H1 (cell line): Measurements from ENCODE around the gene ARMC3. TPM values are rescaled to one million over a fixed set of nuclear protein-coding genes. Genes with fewer than 3 reads are reported as not detected.

Experiments used
- CTCF ChIA-PET: fragments of 300-600 bp; sonication (Branson Sonifier 250); formaldehyde crosslinking; loops from one replicate; lab custom pipeline; 2021; ENCODE audit not compliant: partially characterized antibody; lab: Charles Lee
- POLR2A ChIA-PET: fragments of 300-600 bp; sonication (Branson Sonifier 250); formaldehyde crosslinking; loops from one replicate; lab custom pipeline; 2021; ENCODE audit warnings: inconsistent platforms; ENCODE audit not compliant: partially characterized antibody; lab: Charles Lee
- DNase-seq, 2 experiments: peaks; one replicate each; pipeline versions ENCODE4 v3.0.0 to v3.0.0-alpha.2; 2010 to 2022; ENCODE audit warnings: low spot score in 2 of 2, low read depth in 1 of 2, mixed read lengths in 1 of 2
- FAIRE-seq: peaks from 2 replicates; lab custom pipeline; 2011; peaks lifted over from hg19 to GRCh38; lab: Jason Lieb, UNC
- H2AFZ ChIP-seq: 2 replicates; pipeline ENCODE4 v1.8.1; 2012; ENCODE audit warnings: low read length, inconsistent platforms
- H2AK5ac ChIP-seq: 2 replicates; pipeline ENCODE4 v1.6.1; 2013; ENCODE audit warnings: low read depth, low read length
- H2BK120ac ChIP-seq: replicated peaks from 2 replicates; pipeline ENCODE3; 2013; ENCODE audit warnings: low read depth, low read length, inconsistent platforms
- H2BK12ac ChIP-seq: 2 replicates; pipeline ENCODE4 v1.6.1; 2013; ENCODE audit warnings: low read depth, low read length
- H2BK15ac ChIP-seq: 2 replicates; pipeline ENCODE4 v1.6.1; 2013; ENCODE audit warnings: low read length
- H2BK20ac ChIP-seq: 2 replicates; pipeline ENCODE4 v1.6.1; 2013; ENCODE audit warnings: low read length
- H2BK5ac ChIP-seq: 2 replicates; pipeline ENCODE4 v1.6.1; 2013; ENCODE audit warnings: low read depth, low read length
- H3K14ac ChIP-seq: 2 replicates; pipeline ENCODE4 v1.6.1; 2013; ENCODE audit warnings: inconsistent platforms; ENCODE audit not compliant: insufficient read length
- H3K18ac ChIP-seq: 2 replicates; pipeline ENCODE4 v1.6.1; 2013; ENCODE audit warnings: low read length; ENCODE audit errors: extremely low read depth
- H3K23ac ChIP-seq: 2 replicates; pipeline ENCODE4 v1.6.1; 2013; ENCODE audit warnings: inconsistent platforms; ENCODE audit not compliant: insufficient read length
- H3K23me2 ChIP-seq: 2 replicates; pipeline ENCODE4 v1.6.1; 2013; ENCODE audit warnings: low read depth, low read length
- H3K27ac ChIP-seq: 2 replicates; pipeline ENCODE4 v1.6.1; 2011; ENCODE audit warnings: low read depth, low read length, inconsistent platforms
- H3K27me3 ChIP-seq, 4 experiments: replicated peaks in 1 of 4; 1 replicate in 1 of 4; 2 replicates in 3 of 4; pipeline versions ENCODE4 v1.6.1 to v1.8.1; 2011 to 2013; ENCODE audit warnings: low read length in 3 of 4, mild to moderate bottlenecking in 3 of 4, inconsistent platforms in 2 of 4, mixed read lengths in 2 of 4, moderate library complexity in 1 of 4; ENCODE audit not compliant: control insufficient read depth in 3 of 4, insufficient read depth in 3 of 4; ENCODE audit errors: extremely low read depth in 1 of 4
- H3K36me3 ChIP-seq, 4 experiments: 2 replicates each; pipeline versions ENCODE4 v1.6.1 to v1.8.1; 2011 to 2013; ENCODE audit warnings: mild to moderate bottlenecking in 4 of 4, low read length in 3 of 4, moderate library complexity in 2 of 4, control low read depth in 1 of 4, inconsistent platforms in 1 of 4; ENCODE audit not compliant: insufficient read depth in 4 of 4, control insufficient read depth in 2 of 4
- H3K4ac ChIP-seq: replicated peaks from 2 replicates; pipeline ENCODE3; 2013; ENCODE audit warnings: low read length, low read depth, mixed read lengths, inconsistent platforms; ENCODE audit not compliant: insufficient read length
- H3K4me1 ChIP-seq, 4 experiments: replicated peaks in 1 of 4; 1 replicate in 1 of 4; 2 replicates in 3 of 4; pipeline versions ENCODE4 v1.6.1 to v1.8.1; 2011 to 2013; ENCODE audit warnings: low read length in 3 of 4, inconsistent platforms in 2 of 4, mixed read lengths in 1 of 4; ENCODE audit not compliant: insufficient read depth in 4 of 4, control insufficient read depth in 3 of 4
- H3K4me2 ChIP-seq, 2 experiments: 2 replicates each; pipeline versions ENCODE4 v1.6.1 to v1.8.1; 2011 to 2013; ENCODE audit warnings: low read depth in 2 of 2, low read length in 2 of 2, control low read depth in 1 of 2, inconsistent platforms in 1 of 2, mild to moderate bottlenecking in 1 of 2; ENCODE audit not compliant: insufficient read depth in 1 of 2
- H3K4me3 ChIP-seq, 4 experiments: fragments of 200-600, 300-600 bp in 1 of 4; sonication (generic), shearing (Covaris generic), sonication (Bioruptor Twin) in 1 of 4; 2 replicates each; pipeline versions ENCODE4 v1.5.1 to v1.8.1; 2011 to 2016; ENCODE audit warnings: low read length in 4 of 4, low read depth in 3 of 4, control low read depth in 2 of 4, inconsistent platforms in 2 of 4, mild to moderate bottlenecking in 2 of 4, mixed read lengths in 1 of 4, moderate library complexity in 1 of 4; ENCODE audit not compliant: insufficient read depth in 2 of 4; ENCODE audit errors: extremely low read depth in 1 of 4
- H3K56ac ChIP-seq: replicated peaks from 2 replicates; pipeline ENCODE3; 2013; ENCODE audit warnings: low read depth, mild to moderate bottlenecking, mixed read lengths, low read length, inconsistent platforms; ENCODE audit not compliant: insufficient read length
- H3K79me1 ChIP-seq: 2 replicates; pipeline ENCODE4 v1.6.1; 2013; ENCODE audit warnings: low read depth, low read length, control low read depth
- H3K79me2 ChIP-seq, 2 experiments: 2 replicates each; pipeline versions ENCODE4 v1.6.1 to v1.8.1; 2012 to 2013; ENCODE audit warnings: low read length in 2 of 2, mild to moderate bottlenecking in 2 of 2, inconsistent platforms in 1 of 2; ENCODE audit not compliant: insufficient read depth in 2 of 2, control insufficient read depth in 1 of 2
- H3K9ac ChIP-seq, 4 experiments: replicated peaks in 1 of 4; 1 replicate in 1 of 4; 2 replicates in 3 of 4; pipeline versions ENCODE4 v1.6.1 to v1.8.1; 2011 to 2013; ENCODE audit warnings: low read depth in 3 of 4, low read length in 3 of 4, control low read depth in 2 of 4, mild to moderate bottlenecking in 2 of 4, moderate library complexity in 2 of 4, inconsistent platforms in 1 of 4; ENCODE audit errors: extremely low read depth in 1 of 4
- H3K9me3 ChIP-seq, 2 experiments: 2 replicates each; pipeline versions ENCODE4 v1.6.1 to v1.8.1; 2012 to 2013; ENCODE audit warnings: mild to moderate bottlenecking in 2 of 2, moderate library complexity in 2 of 2, control low read depth in 1 of 2, inconsistent platforms in 1 of 2, low read depth in 1 of 2, low read length in 1 of 2, mixed read lengths in 1 of 2; ENCODE audit not compliant: insufficient read depth in 2 of 2
- H4K20me1 ChIP-seq, 2 experiments: replicated peaks in 1 of 2; 2 replicates each; pipeline versions ENCODE3 to v1.8.1; 2011 to 2013; ENCODE audit warnings: inconsistent platforms in 2 of 2, low read length in 2 of 2, mild to moderate bottlenecking in 1 of 2; ENCODE audit not compliant: insufficient read depth in 2 of 2, control insufficient read depth in 1 of 2
- H4K5ac ChIP-seq: 2 replicates; pipeline ENCODE4 v1.6.1; 2013; ENCODE audit warnings: low read length, low read depth, mixed read lengths, inconsistent platforms; ENCODE audit not compliant: insufficient read length
- H4K8ac ChIP-seq: 2 replicates; pipeline ENCODE4 v1.8.0; 2013; ENCODE audit warnings: mild to moderate bottlenecking, moderate library complexity, low read length, inconsistent platforms; ENCODE audit not compliant: insufficient read depth; ENCODE audit errors: extremely low read depth
- H4K91ac ChIP-seq: replicated peaks from 2 replicates; pipeline ENCODE3; 2013; ENCODE audit warnings: low read length, mixed read lengths, inconsistent platforms; ENCODE audit not compliant: insufficient read length
- CBX5 ChIP-seq: fragments of 300-800, 300-1000 bp; sonication (generic); IDR thresholded peaks from 2 replicates; pipeline ENCODE4 v1.7.1; 2016; ENCODE audit warnings: antibody characterized with exemption, low read length, low read depth
- CBX8 ChIP-seq: fragments of 300-800, 300-1000 bp; sonication (generic); IDR thresholded peaks from 2 replicates; pipeline ENCODE4 v1.7.1; 2016; ENCODE audit warnings: low read depth, low read length, borderline replicate concordance
- FOSL1 ChIP-seq: IDR thresholded peaks from 2 replicates; pipeline ENCODE4 v1.6.1; 2011; ENCODE audit warnings: mild to moderate bottlenecking, low read depth, low read length, moderate library complexity; ENCODE audit not compliant: insufficient read depth
- GABPA ChIP-seq: IDR thresholded peaks from 2 replicates; pipeline ENCODE4 v1.6.1; 2011; ENCODE audit warnings: mild to moderate bottlenecking, low read length, moderate library complexity, borderline replicate concordance; ENCODE audit not compliant: insufficient read depth
- HDAC6 ChIP-seq: IDR thresholded peaks from one replicate; pipeline ENCODE4 v1.7.1; 2012; ENCODE audit warnings: low read depth, mild to moderate bottlenecking, inconsistent platforms, low read length, moderate library complexity
- NANOG ChIP-seq: IDR thresholded peaks from 2 replicates; pipeline ENCODE4 v1.6.1; 2011; ENCODE audit warnings: low read length, low read depth, mild to moderate bottlenecking, inconsistent platforms; ENCODE audit not compliant: insufficient read depth, poor library complexity, severe bottlenecking
- POU5F1 ChIP-seq: IDR thresholded peaks from 2 replicates; pipeline ENCODE4 v1.6.1; 2011; ENCODE audit warnings: low read depth, mild to moderate bottlenecking, low read length, moderate library complexity
- SIX5 ChIP-seq: IDR thresholded peaks from 2 replicates; pipeline ENCODE4 v1.6.1; 2011; ENCODE audit warnings: mild to moderate bottlenecking, low read depth, low read length
- SP4 ChIP-seq: IDR thresholded peaks from 2 replicates; pipeline ENCODE4 v1.6.1; 2012; ENCODE audit warnings: low read length, inconsistent platforms
- SRF ChIP-seq: IDR thresholded peaks from 2 replicates; pipeline ENCODE4 v1.6.1; 2011; ENCODE audit warnings: mild to moderate bottlenecking, low read depth, low read length, moderate library complexity
- TCF12 ChIP-seq: IDR thresholded peaks from 2 replicates; pipeline ENCODE4 v1.6.1; 2011; ENCODE audit warnings: low read depth, mild to moderate bottlenecking, low read length
- ZNF274 ChIP-seq: IDR thresholded peaks from 2 replicates; pipeline ENCODE4 v1.7.0; 2012; ENCODE audit warnings: low read length, borderline replicate concordance; ENCODE audit errors: extremely low read depth
- WGBS, 2 experiments: shearing (Covaris generic) in 1 of 2; methylation state at CpG; one replicate each; pipeline versions ENCODE4 v1.1.6 to v1.1.7; 2013 to 2015; ENCODE audit warnings: low lambda C conversion rate in 2 of 2, mixed read lengths in 2 of 2, inconsistent platforms in 1 of 2, low coverage in 1 of 2, missing lambda C conversion rate in 1 of 2; ENCODE audit not compliant: insufficient replicate concordance in 2 of 2, insufficient coverage in 1 of 2, insufficient read length in 1 of 2; ENCODE audit errors: extremely low coverage in 1 of 2, missing lambda C conversion rate in 1 of 2; 5-methylcytosine and 5-hydroxymethylcytosine counted together
- polyA plus RNA-seq, 7 experiments: library from polyadenylated mRNA; depleted of rRNA in 3 of 7; stranded (reverse) in 5 of 7; unstranded in 2 of 7; fragments of >200 nt in 5 of 7; fragments of 200-250 nt in 2 of 7; gene quantifications; 1 replicate in 5 of 7; 2 replicates in 1 of 7; 4 replicates in 1 of 7; pipeline versions ENCODE4 v1.2.1 to v1.2.3, GENCODE V29; 2011 to 2013; ENCODE audit warnings: missing spikeins in 2 of 7, mixed read lengths in 2 of 7
- total RNA-seq: library from RNA; stranded (reverse); fragmentation: NEBNext Ultra II Directional; extraction: Animal tissue kit (Norgen Biotek cat#: 25700); gene quantifications from 2 replicates; pipeline ENCODE4 v1.2.1, GENCODE V29; 2021
- TF ChIP-seq, protein P1 (sequence below): IDR thresholded peaks from 2 replicates; pipeline ENCODE4 v1.6.1; 2012; ENCODE audit warnings: inconsistent platforms

The ARMC3 gene
- total and polyA plus RNA-seq, 2 of the 8 experiments (the other 6 are each of a cell fraction or from before 2014, with no cell fraction given) = 0.15 TPM

DNA sequence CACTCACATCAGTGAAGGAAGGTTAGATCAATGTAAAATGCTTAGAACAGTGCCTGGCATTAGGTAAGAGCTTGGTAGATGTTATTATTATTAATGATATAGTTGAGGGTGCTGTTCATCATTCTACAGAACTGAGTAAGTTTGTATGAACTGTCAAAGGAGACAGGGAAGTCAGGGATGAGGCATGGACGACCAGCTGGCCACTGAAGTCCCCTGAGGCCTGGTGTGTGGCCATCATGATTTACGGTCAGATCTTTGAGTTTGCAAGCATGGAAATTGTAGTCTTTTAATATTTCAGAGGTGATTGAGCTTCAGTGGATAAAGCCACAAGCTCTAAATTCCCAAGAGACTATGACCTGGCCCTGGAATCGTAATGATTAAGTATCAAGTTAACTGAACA lies 6.9 kb downstream of the ARMC3 start:
- Histone ChIP-seq H2BK15ac (no peak overlapping the region), H2AFZ (no peak overlapping the region), H3K14ac (no peak overlapping the region), H3K56ac (no peak overlapping the region), H3K23ac (no peak overlapping the region), H2BK20ac (no peak overlapping the region), H2AK5ac (no peak overlapping the region), H2BK12ac (no peak overlapping the region), H3K23me2 (no peaks in the 10 kb centered on the region; the same call in 1 of the 2 replicates), H3K4me2 (no peak overlapping the region), H3K79me2 (no peaks in the 10 kb centered on the region), H3K18ac (no peak overlapping the region), H4K91ac (no peak overlapping the region), H3K4ac (no peak overlapping the region), H3K79me1 (no peaks in the 10 kb centered on the region), H3K9ac (no peak overlapping the region), H4K5ac (no peak overlapping the region), H3K4me3 (no peak overlapping the region), H3K4me1 (no peaks in the 10 kb centered on the region), H3K27ac (no peak overlapping the region), H2BK120ac (no peak overlapping the region), H4K20me1 (no peaks in the 10 kb centered on the region), H2BK5ac (no peak overlapping the region), H3K36me3 (no peaks in the 10 kb centered on the region), H3K27me3 (no peaks in the 10 kb centered on the region; a peak in 1 of 7 replicates), H4K8ac (no peak overlapping the region), H3K9me3 (no peaks in the 10 kb centered on the region)
- no peak for DNase-seq
- no peak for FAIRE-seq
- CTCF ChIA-PET = interaction anchor here (0.6 to 1.5 kb wide), 2 partner anchors 9 to 576 kb away, joined by 4 read pairs; no protein-coding TSS in a partner anchor
- POLR2A ChIA-PET = no interaction called here
- 83% methylated on average over 3 of the region's 3 CpGs; no CpG with 5 or more reads in 1 of the 2 experiments for WGBS, 2 experiments
- TF ChIP-seq HDAC6 = no peak
- no peak for TF ChIP-seq NANOG
- no peak for TF ChIP-seq SP4
- TF ChIP-seq FOSL1 = no peak
- no peak for TF ChIP-seq POU5F1
- no peak for TF ChIP-seq CBX8
- no peak for TF ChIP-seq GABPA
- TF ChIP-seq, protein P1, sequence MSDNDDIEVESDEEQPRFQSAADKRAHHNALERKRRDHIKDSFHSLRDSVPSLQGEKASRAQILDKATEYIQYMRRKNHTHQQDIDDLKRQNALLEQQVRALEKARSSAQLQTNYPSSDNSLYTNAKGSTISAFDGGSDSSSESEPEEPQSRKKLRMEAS = no peak
- TF ChIP-seq SIX5 = no peak
- no peak for TF ChIP-seq TCF12
- TF ChIP-seq CBX5 = no peak
- no peak for TF ChIP-seq SRF
- TF ChIP-seq ZNF274 = no peak
